ENCODE data around the gene SFXN2.
"Not testable (repeated sequence)": the region's sequence is repeated elsewhere in the genome, so short reads cannot be mapped to it uniquely, and the experiment has no call there.

SFXN2 gene

DNA sequence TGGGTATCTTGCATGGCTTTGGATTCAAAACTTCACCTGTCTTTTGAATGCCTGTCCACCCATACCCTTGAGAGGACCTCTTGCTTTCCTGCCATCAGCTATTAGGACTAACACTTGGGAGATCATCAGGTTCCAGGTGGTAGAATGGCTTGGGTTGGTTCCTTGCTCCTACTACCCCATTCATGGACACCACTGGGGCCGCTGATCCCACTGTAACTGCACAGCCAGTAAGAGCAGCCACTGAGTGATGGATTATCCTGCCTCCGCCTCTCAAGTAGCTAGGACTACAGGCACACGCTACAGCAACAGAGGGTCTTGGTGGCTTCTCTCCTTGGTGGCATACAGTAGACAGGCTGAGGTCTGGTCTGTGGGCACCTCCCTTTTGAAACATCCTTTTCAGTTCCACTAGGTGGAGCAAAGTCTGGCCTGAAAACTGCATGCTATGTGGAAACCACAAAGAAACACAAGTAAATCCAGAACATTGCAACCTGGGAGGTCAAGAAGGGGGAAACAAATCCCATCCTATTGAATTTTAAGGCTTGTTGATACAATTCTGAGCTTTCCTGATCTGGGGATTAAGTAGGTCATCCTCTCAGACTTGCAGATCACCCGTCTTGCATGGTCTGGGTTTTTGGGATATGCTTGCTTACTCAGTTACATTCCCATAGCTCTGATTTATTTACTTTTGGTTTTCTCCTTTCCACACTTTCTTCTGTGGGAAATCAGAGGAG, 38.7 kb downstream of the SFXN2 start:
- no peak for DNase-seq (ENCODE audit: low read depth in 2 of 2)

- no peak for DNase-seq (ENCODE audit: low read depth in 2 of 2)
These were observed 39.3 kb downstream of the SFXN2 start for GRCh38 chr10:102753718-102754117.

- no peak for DNase-seq (ENCODE audit: low read depth in 2 of 2)
These were observed 42.9 kb downstream of the SFXN2 start for GRCh38 chr10:102757323-102757722.

DNA sequence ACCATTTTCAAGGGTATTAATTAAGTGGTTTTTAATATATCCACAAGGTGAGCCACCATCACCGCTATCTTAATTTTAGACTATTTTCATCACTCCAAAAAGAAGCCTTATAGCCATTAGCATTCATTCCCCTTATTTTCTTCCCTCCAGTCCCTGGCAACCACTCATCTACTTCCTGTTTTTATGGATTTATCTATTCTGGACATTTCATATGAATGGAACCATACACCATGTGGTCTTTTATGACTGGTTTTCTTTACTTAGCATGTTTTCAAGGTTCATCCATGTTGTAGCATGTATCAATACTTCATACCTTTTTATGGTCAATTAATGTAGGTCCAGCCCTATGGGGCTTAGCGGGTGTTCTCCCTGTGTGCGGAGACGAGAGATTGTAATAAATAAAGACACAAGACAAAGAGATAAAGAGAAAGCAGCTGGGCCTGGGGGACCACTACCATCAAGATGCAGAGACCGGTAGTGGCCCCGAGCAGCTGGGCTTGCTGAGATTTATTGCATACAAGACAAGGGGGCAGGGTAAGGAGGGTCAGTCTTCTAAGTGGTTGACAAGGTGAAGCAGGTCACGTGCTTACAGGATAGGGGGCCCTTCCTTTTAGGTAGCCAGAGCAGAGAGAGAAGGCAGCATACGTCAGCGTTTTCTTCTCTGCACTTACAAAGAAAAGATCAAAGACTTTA, 44.0 kb downstream of the SFXN2 start:
- no peak for DNase-seq (ENCODE audit: low read depth in 2 of 2)

DNA sequence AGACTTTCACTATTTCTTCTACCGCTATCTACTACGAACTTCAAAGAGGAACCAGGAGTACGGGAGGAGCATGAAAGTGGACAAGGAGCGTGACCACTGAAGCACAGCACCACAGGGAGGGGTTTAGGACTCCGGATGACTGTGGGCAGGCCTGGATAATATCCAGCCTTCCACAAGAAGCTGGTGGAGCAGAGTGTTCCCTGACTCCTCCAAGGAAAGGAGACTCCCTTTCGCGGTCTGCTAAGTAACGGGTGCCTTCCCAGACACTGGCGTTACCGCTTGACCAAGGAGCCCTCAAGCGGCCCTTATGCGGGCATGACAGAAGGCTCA, 44.5 kb downstream of the SFXN2 start:
- not testable (repeated sequence) for DNase-seq (ENCODE audit: low read depth in 2 of 2)

GRCh38 chr10:102759497-102760210, 45.2 kb downstream of the SFXN2 start:
- no peak for DNase-seq (ENCODE audit: low read depth in 2 of 2)

DNA sequence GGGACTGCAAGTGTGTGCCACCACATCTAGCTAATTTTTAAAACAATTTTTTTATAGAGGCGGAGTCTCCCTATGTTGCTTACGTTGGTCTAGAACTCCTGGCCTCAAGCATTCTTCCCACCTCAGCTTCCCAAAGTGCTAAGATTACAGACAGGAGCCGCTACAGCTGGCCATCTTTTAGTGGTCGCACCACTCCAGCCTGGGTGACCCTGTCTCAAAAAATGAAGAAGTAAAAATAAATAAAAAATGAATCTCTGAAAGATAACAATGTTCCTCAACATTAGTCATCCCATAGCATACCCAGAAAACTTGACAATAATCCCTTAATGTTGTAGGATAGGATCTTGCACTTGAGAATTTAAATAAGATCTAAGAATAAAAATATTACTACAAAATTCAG, 47.5 kb downstream of the SFXN2 start:
- DNase-seq (ENCODE audit: low read depth in 2 of 2): no peak

DNA sequence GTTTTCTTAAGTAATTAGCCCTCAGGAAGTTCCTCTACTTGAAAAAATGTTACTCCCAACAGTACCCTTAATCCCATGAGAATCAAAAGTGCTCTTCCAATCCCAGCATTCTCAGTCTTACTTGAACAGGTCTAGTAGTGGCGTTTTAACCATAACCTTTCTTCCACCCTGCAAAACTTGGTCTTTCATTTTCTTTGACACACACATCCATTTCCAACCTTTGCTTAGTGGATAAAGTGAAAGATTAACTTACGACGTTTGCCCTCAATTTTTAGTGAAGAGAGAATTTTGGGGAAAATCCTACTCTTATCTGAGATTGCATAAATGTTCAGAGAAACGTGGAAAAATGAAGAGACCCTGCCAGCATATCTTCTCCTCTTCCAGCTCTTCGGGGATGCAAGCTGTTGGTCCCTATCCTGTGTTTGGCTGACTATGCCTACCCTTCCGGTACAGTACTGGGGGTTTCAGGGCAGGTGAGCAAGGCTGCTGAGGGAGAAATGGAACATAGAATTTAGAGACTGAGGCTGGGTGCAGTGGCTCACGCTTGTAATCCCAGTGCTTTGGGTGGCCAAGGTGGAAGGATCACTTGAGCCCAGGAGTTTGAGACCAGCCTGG, 48.1 kb downstream of the SFXN2 start:
- DNase-seq (ENCODE audit: low read depth in 2 of 2): no peak

GRCh38 chr10:102763037-102763607, 48.7 kb downstream of the SFXN2 start:
- DNase-seq (ENCODE audit: low read depth in 2 of 2): no peak

GRCh38 chr10:102764470-102765161, 50.2 kb downstream of the SFXN2 start:
- no peak for DNase-seq (ENCODE audit: low read depth in 2 of 2)

GRCh38 chr10:102765336-102765735, 50.9 kb downstream of the SFXN2 start:
- no peak for DNase-seq (ENCODE audit: low read depth in 2 of 2)

DNA sequence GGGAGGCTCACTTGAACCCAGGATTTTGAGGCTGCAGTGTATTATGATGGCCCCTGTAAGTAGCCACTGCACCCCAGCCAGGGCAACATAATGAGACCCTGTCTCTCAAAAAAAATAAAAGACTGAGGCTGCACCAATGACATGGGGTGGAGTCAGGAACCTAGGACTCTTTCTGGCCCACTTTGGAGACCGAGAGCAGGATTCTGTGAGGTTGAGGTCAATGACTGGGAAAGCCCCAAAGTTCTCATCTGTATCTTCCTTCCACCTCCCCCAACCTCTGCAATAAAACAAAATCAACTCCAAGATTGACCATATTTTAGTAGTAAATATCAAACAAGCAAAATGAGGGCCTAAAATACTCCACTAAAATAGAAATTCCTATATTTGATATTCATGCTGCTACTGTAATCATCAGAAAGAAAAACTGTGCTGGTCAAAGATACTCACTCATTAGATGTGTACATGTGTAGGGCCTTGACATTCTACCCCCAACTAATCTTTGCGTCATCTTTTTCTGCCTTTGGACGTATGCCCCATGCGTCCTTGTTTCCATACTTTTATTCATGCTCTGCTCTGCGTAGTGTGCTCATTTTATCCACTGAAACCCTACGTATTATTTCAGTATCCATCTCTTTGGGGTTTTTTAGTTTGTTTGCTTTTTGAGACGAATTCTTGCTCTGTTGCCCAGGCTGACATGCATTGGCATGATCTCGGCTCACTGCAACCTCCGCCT, 53.2 kb downstream of the SFXN2 start:
- no peak for DNase-seq (ENCODE audit: low read depth in 2 of 2)

- DNase-seq (ENCODE audit: low read depth in 2 of 2): no peak
These were observed 55.1 kb downstream of the SFXN2 start for GRCh38 chr10:102769375-102770107.

- no peak for DNase-seq (ENCODE audit: low read depth in 2 of 2)
These were observed 55.7 kb downstream of the SFXN2 start for GRCh38 chr10:102770108-102770482.

- no peak for DNase-seq (ENCODE audit: low read depth in 2 of 2)
These were observed 56.4 kb downstream of the SFXN2 start for GRCh38 chr10:102770792-102771191.

- DNase-seq (ENCODE audit: low read depth in 2 of 2): no peak
These were observed 58.9 kb downstream of the SFXN2 start for GRCh38 chr10:102773320-102773719.

GRCh38 chr10:102773986-102774385, 59.5 kb downstream of the SFXN2 start:
- DNase-seq (ENCODE audit: low read depth in 2 of 2): no peak

GRCh38 chr10:102775201-102775934, 60.9 kb downstream of the SFXN2 start:
- DNase-seq (ENCODE audit: low read depth in 2 of 2): no peak

- DNase-seq (ENCODE audit: low read depth in 2 of 2): no peak
These were observed 61.7 kb downstream of the SFXN2 start for GRCh38 chr10:102775935-102776669.

Measured in stimulated activated CD4-positive, alpha-beta T cell treated with anti-CD3 and anti-CD28 coated beads, Interleukin-1b, Interleukin-23, amount 100 ng/mL, for 4 hours (primary cell).